GM23338 (cell line): Measurements from ENCODE around the gene ZER1. TPM values are rescaled to one million over a fixed set of nuclear protein-coding genes. Genes with fewer than 3 reads are reported as not detected.

Experiments used
- CTCF ChIP-seq, 2 experiments: fragments of 200-600 bp in 1 of 2; sonication (generic) in 1 of 2; conservative IDR thresholded peaks; 2 replicates each; pipeline versions ENCODE4 v1.5.1 to v1.6.1; 2016 to 2017; ENCODE audit warnings: antibody characterized with exemption in 2 of 2, low read depth in 2 of 2, mild to moderate bottlenecking in 2 of 2, moderate library complexity in 1 of 2
- JUNB ChIP-seq: IDR thresholded peaks from one replicate; pipeline ENCODE4 v1.6.1; 2016; ENCODE audit warnings: antibody characterized with exemption; ENCODE audit not compliant: unreplicated experiment
- NANOG ChIP-seq: IDR thresholded peaks from 2 replicates; pipeline ENCODE4 v1.6.1; 2016; ENCODE audit warnings: antibody characterized with exemption, borderline replicate concordance
- ZNF114 ChIP-seq: fragments of 250-450 bp; sonication (Bioruptor Pico); IDR thresholded peaks from 2 replicates; pipeline ENCODE4 v1.5.0; 2020; ENCODE audit warnings: mild to moderate bottlenecking, moderate library complexity
- polyA plus RNA-seq: library from polyadenylated mRNA; unstranded; fragments of >200 nt; fragmentation: Nextera tagmentation; extraction: Ambion mirVana; gene quantifications from 2 replicates; pipeline ENCODE4 v1.2.1, GENCODE V29; 2016
- small RNA-seq: library from RNA; depleted of rRNA; stranded (forward); fragments of <200 nt; gene quantifications from one replicate; pipeline ENCODE3, GENCODE V24; 2014; ENCODE audit warnings: low replicate concordance
- total RNA-seq: library from RNA; depleted of rRNA; stranded (reverse); fragments of >200 nt; shearing (Covaris generic); gene quantifications from 2 replicates; pipeline ENCODE4 v1.2.3, GENCODE V29; 2014; rRNA removed

ZER1 gene
- total and polyA plus RNA-seq, 2 experiments from 2014 or later, result 7.0 to 23.9 TPM

GRCh38 chr9:128683340-128684064 lies 88.2 kb downstream of the ZER1 start (continued):
- TF ChIP-seq CTCF (conservative IDR thresholded peaks at IDR 0.05; ENCODE audit: low read depth in 2 of 2), result no peak
- TF ChIP-seq NANOG, result peak; percentile 59; the same call in 1 of the 2 replicates
- no peak for TF ChIP-seq ZNF114 (CRISPR knock-in tag)
- TF ChIP-seq JUNB, result peak; percentile 44

Small RNA genes lying within 50 kb of the gene (small RNA-seq; reads per million reads assigned to genes)
- gene RF00017 (not detected), gene RN7SL560P (not detected)

Other genes starting within 250 kb of the ZER1 start
- 160 and 195 TPM in 2 replicates for gene SPTAN1, start 219.3 kb downstream of the ZER1 start, total RNA-seq
- 98.3 and 108 TPM in 2 replicates for gene SPTAN1, start 219.3 kb downstream of the ZER1 start, polyA plus RNA-seq
- 68.4 and 78.3 TPM in 2 replicates for gene DYNC2I2, start 115.1 kb downstream of the ZER1 start, total RNA-seq
- 48.7 and 51.5 TPM in 2 replicates for gene DYNC2I2, start 115.1 kb downstream of the ZER1 start, polyA plus RNA-seq
- 949 and 964 TPM in 2 replicates for gene SET, start 82.7 kb downstream of the ZER1 start, total RNA-seq
- gene SET, start 82.7 kb downstream of the ZER1 start, polyA plus RNA-seq, result 1,113 and 1,261 TPM in 2 replicates
- 16.3 and 17.7 TPM in 2 replicates for gene PKN3, start 69.4 kb downstream of the ZER1 start, total RNA-seq
- 6.2 and 6.7 TPM in 2 replicates for gene PKN3, start 69.4 kb downstream of the ZER1 start, polyA plus RNA-seq
- 54.1 and 57.9 TPM in 2 replicates for gene ZDHHC12, start 47.8 kb downstream of the ZER1 start, total RNA-seq
- gene ZDHHC12, start 47.8 kb downstream of the ZER1 start, polyA plus RNA-seq, result 47.5 and 50.3 TPM in 2 replicates
- 19.1 and 19.4 TPM in 2 replicates for gene TBC1D13, start 15.3 kb upstream of the ZER1 start, total RNA-seq
- gene TBC1D13, start 15.3 kb upstream of the ZER1 start, polyA plus RNA-seq, result 7.8 and 8.3 TPM in 2 replicates
- gene ENDOG, start 46.6 kb upstream of the ZER1 start, total RNA-seq, result 14.6 and 23.5 TPM in 2 replicates
- 15.1 and 19.2 TPM in 2 replicates for gene ENDOG, start 46.6 kb upstream of the ZER1 start, polyA plus RNA-seq
- gene SPOUT1, start 57.9 kb upstream of the ZER1 start, total RNA-seq, result 34.8 and 50.9 TPM in 2 replicates
- 28.5 and 33.5 TPM in 2 replicates for gene SPOUT1, start 57.9 kb upstream of the ZER1 start, polyA plus RNA-seq
- 29.8 and 34.0 TPM in 2 replicates for gene KYAT1, start 110.0 kb upstream of the ZER1 start, total RNA-seq
- gene KYAT1, start 110.0 kb upstream of the ZER1 start, polyA plus RNA-seq, result 23.0 and 26.1 TPM in 2 replicates
- 75.7 and 80.5 TPM in 2 replicates for gene LRRC8A, start 110.2 kb upstream of the ZER1 start, total RNA-seq
- 35.3 and 37.3 TPM in 2 replicates for gene LRRC8A, start 110.2 kb upstream of the ZER1 start, polyA plus RNA-seq
- gene PHYHD1, start 149.1 kb upstream of the ZER1 start, total RNA-seq, result 4.1 and 10.4 TPM in 2 replicates
- gene PHYHD1, start 149.1 kb upstream of the ZER1 start, polyA plus RNA-seq, result 16.8 and 23.4 TPM in 2 replicates
- gene DOLK, start 175.7 kb upstream of the ZER1 start, total RNA-seq, result 20.2 and 21.3 TPM in 2 replicates
- gene DOLK, start 175.7 kb upstream of the ZER1 start, polyA plus RNA-seq, result 9.8 and 10.3 TPM in 2 replicates
- gene NUP188, start 175.8 kb upstream of the ZER1 start, total RNA-seq, result 107 and 117 TPM in 2 replicates
- gene NUP188, start 175.8 kb upstream of the ZER1 start, polyA plus RNA-seq, result 25.5 and 28.4 TPM in 2 replicates